Kidney (tissue), 22 donors: Measurements from ENCODE around the gene ITGA2. TPM values are rescaled to one million over a fixed set of nuclear protein-coding genes. Genes with fewer than 3 reads are reported as not detected.

ENCODE experiments used
- DNase-seq, 5 donors: peaks; one replicate each; pipeline ENCODE4 v3.0.0-alpha.2; 2013 to 2020
- FAIRE-seq: peaks from 2 replicates; lab custom pipeline; 2012; peaks lifted over from hg19 to GRCh38; lab: Jason Lieb, UNC
- H3K27ac ChIP-seq, 2 donors: one replicate each; pipeline ENCODE4 v1.7.0; 2013; ENCODE audit warnings: low read depth in 2 of 2, low read length in 2 of 2, inconsistent platforms in 1 of 2
- H3K27me3 ChIP-seq: one replicate; pipeline ENCODE4 v1.7.1; 2013; ENCODE audit warnings: low read length, inconsistent platforms; ENCODE audit not compliant: control insufficient read depth, insufficient read depth
- H3K36me3 ChIP-seq, 3 donors: one replicate each; pipeline versions ENCODE4 v1.7.0 to v1.7.1; 2013; ENCODE audit warnings: low read length in 3 of 3, control low read depth in 1 of 3, inconsistent platforms in 1 of 3; ENCODE audit not compliant: insufficient read depth in 3 of 3, control insufficient read depth in 2 of 3
- H3K4me1 ChIP-seq, 3 donors: one replicate each; pipeline versions ENCODE4 v1.7.0 to v1.7.1; 2013; ENCODE audit warnings: low read length in 3 of 3, inconsistent platforms in 1 of 3, low read depth in 1 of 3; ENCODE audit not compliant: control insufficient read depth in 2 of 3, insufficient read depth in 2 of 3
- H3K4me3 ChIP-seq, 3 donors: one replicate each; pipeline versions ENCODE4 v1.7.0 to v1.8.1; 2013; ENCODE audit warnings: low read length in 3 of 3, control low read depth in 1 of 3, inconsistent platforms in 1 of 3
- H3K9ac ChIP-seq, 3 donors: one replicate each; pipeline versions ENCODE4 v1.7.0 to v1.7.1; 2013; ENCODE audit warnings: low read length in 3 of 3, control low read depth in 1 of 3, inconsistent platforms in 1 of 3
- H3K9me3 ChIP-seq, 3 donors: one replicate each; pipeline versions ENCODE4 v1.7.0 to v1.7.1; 2013; ENCODE audit warnings: low read length in 3 of 3, control low read depth in 1 of 3, inconsistent platforms in 1 of 3; ENCODE audit not compliant: control insufficient read depth in 2 of 3, insufficient read depth in 1 of 3
- intact Hi-C: fragments of 100-400 bp; cut with DNase I; formaldehyde crosslinking; loops from one replicate; pipeline ENCODE4 v1.11.1; 2022
- long read RNA-seq, 10 donors: library from polyadenylated mRNA in 1 of 10; unstranded in 1 of 10; transcript quantifications; one replicate each; pipeline ENCODE4 v2.0.0 and lab custom pipeline, GENCODE V29; 2021 to 2026
- polyA plus RNA-seq: library from polyadenylated mRNA; stranded (reverse); fragments of 350-450 nt; fragmentation: Illumina TruSeq; extraction: RNeasy Lipid Tissue Mini Kit (QIAGEN cat#74804); gene quantifications from one replicate; pipeline ENCODE4 v1.2.3, GENCODE V29; 2014; ENCODE audit warnings: low read depth, low replicate concordance; ENCODE audit not compliant: insufficient read depth
- total RNA-seq: library from RNA; stranded (reverse); fragmentation: NEBNext Ultra II Directional; extraction: Animal tissue kit (Norgen Biotek cat#: 25700); gene quantifications from one replicate; pipeline ENCODE4 v1.2.1, GENCODE V29; 2021
- TF ChIP-seq, protein P1 (sequence below): IDR thresholded peaks from 3 replicates; pipeline ENCODE4 v1.5.1; 2012; ENCODE audit warnings: mild to moderate bottlenecking, moderate library complexity, borderline replicate concordance; ENCODE audit not compliant: insufficient read depth; ENCODE audit errors: extremely low read depth
- donor health status: control.
- donor health status: control.
- donor health status: control.
- donor health status: control.
- donor health status: control.
- donor health status: DM: yes; HTN: yes; CAD: no.
- donor health status: Normal renal cell carcinoma (clear cell type).

Gene ITGA2
- total RNA-seq (44.5 TPM), polyA plus RNA-seq (4.9 TPM)
- long read RNA-seq, donor 1, result 0 reads
- long read RNA-seq, donor 2, full-length matches to known transcripts, result 3 of 3 reads
- long read RNA-seq, donor 2, partial matches to known transcripts, result 0 of 3 reads
- long read RNA-seq, donor 2, other reads (novel, unspliced or antisense), result 0 of 3 reads
- long read RNA-seq, donor 3, result 0 reads
- long read RNA-seq, donor 4, full-length matches to known transcripts, result 2 of 2 reads
- long read RNA-seq, donor 4, partial matches to known transcripts, result 0 of 2 reads
- long read RNA-seq, donor 4, other reads (novel, unspliced or antisense), result 0 of 2 reads
- long read RNA-seq, donor 5, full-length matches to known transcripts, result 1 of 1 reads
- long read RNA-seq, donor 5, partial matches to known transcripts, result 0 of 1 reads
- long read RNA-seq, donor 5, other reads (novel, unspliced or antisense), result 0 of 1 reads
- long read RNA-seq, donor 6, result 0 reads
- long read RNA-seq, donor 7, full-length matches to known transcripts, result 1 of 17 reads
- long read RNA-seq, donor 7, partial matches to known transcripts, result 3 of 17 reads
- long read RNA-seq, donor 7, other reads (novel, unspliced or antisense), result 13 of 17 reads
- long read RNA-seq, donor 8, result 0 reads
- long read RNA-seq, donor 9, result 0 reads
- long read RNA-seq, donor 10, full-length matches to known transcripts, result 2 of 2 reads
- long read RNA-seq, donor 10, partial matches to known transcripts, result 0 of 2 reads
- long read RNA-seq, donor 10, other reads (novel, unspliced or antisense), result 0 of 2 reads

DNA sequence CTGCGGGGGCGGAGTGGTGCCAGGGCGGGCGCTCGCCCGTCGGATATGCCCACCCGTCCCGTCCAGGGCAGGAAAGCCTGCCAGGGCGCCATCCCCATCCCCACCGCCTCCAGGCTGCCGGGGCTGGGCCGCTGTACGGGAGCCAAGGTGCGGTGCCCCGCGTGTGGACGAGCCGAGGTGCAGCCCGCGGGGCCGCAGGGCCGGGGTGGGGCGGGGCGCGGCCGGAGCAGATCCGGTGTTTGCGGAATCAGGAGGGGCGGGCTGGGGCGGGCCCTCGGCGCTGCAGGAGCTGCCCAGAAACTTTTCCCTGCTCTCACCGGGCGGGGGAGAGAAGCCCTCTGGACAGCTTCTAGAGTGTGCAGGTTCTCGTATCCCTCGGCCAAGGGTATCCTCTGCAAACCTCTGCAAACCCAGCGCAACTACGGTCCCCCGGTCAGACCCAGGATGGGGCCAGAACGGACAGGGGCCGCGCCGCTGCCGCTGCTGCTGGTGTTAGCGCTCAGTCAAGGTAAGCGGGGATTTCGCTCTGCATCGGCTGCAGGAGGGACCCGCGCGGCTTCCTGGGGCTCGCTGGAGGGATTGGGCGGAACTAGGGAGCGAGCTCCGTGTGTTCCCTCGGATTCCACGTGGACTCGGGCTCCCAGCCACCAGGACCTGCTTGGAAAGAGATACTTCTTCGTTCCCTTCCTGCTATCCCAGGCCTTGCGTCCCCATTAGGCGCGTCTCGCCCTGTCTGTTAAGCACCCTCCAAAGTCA is at the start of gene ITGA2:
TSS of gene ITGA2 (plus strand) at position 328 of the 756 bp plus-strand sequence. CDS start at position 445, 117 bp downstream.
- H3K4me3 ChIP-seq, result peak within 1 kb of the TSS; percentile 73 to 91 (median 84)
- H3K9me3 ChIP-seq, result no peaks in the 10 kb centered on the region
- H3K27me3 ChIP-seq, result peaks cover 2% of the 10 kb centered on the region
- intact Hi-C loops, result no loop called here
- H3K36me3 ChIP-seq, result no peaks in the 10 kb centered on the region
- H3K27ac ChIP-seq, result peak within 1 kb of the TSS; percentile 43 to 81
- H3K4me1 ChIP-seq, result no peaks in the 10 kb centered on the region
- TF ChIP-seq, protein P1, sequence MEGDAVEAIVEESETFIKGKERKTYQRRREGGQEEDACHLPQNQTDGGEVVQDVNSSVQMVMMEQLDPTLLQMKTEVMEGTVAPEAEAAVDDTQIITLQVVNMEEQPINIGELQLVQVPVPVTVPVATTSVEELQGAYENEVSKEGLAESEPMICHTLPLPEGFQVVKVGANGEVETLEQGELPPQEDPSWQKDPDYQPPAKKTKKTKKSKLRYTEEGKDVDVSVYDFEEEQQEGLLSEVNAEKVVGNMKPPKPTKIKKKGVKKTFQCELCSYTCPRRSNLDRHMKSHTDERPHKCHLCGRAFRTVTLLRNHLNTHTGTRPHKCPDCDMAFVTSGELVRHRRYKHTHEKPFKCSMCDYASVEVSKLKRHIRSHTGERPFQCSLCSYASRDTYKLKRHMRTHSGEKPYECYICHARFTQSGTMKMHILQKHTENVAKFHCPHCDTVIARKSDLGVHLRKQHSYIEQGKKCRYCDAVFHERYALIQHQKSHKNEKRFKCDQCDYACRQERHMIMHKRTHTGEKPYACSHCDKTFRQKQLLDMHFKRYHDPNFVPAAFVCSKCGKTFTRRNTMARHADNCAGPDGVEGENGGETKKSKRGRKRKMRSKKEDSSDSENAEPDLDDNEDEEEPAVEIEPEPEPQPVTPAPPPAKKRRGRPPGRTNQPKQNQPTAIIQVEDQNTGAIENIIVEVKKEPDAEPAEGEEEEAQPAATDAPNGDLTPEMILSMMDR, result no peak
- FAIRE-seq (no peak), DNase-seq (peak; percentile 72 to 88 (median 76))
- H3K9ac ChIP-seq, result peak within 1 kb of the TSS; percentile 66 to 89 (median 67)

DNA sequence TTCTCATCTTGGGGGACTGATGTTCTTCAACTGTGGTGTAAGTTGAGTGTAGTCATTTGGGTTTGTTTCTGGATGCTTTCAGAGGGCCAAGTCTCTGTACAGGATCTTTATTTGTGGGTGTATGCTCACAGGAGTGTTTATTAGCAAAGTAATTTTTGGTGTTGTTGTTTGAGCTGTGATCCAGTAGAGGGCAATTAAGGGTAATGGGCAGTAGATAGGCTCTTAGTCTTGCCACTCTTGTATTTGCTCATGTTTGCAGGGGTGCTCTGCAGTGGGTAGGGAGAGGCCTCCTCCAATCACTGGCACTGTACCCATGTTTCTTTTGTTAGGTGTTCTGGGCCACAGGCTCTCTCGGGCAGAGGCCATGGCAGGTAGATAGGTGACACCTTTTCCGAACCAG is 45.9 kb upstream of the ITGA2 start:
- DNase-seq, result no peak

DNA sequence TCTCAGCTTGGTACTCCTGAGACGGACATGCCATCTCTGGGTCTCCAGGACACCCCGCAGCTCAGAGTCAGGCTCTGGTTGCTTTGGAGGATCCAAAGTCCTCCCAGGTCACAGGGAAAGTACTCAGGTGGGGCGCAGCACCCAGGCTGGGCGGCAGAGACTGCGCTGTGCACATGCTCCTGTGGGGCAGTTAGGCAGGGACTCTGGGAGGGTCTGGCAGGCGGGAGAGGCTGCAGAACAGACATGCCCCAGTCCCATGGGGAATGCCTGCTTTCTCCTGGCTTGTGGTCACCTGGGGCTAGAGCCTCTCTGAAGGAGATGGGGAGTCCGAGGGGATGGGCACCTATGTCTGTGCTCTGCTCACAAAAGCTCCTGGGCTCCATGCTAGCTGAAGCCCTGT is 45.3 kb upstream of the ITGA2 start:
- H3K9ac ChIP-seq, result no peak overlapping the region
- TF ChIP-seq, protein P1, result no peak
- H3K27me3 ChIP-seq, result no peaks in the 10 kb centered on the region
- H3K27ac ChIP-seq, result no peak overlapping the region
- H3K4me1 ChIP-seq, result peaks cover 6 to 15% (median 7%) of the 10 kb centered on the region in 3 donors
- peaks cover 0 to 7% (median 3%) of the 10 kb centered on the region in 3 donors for H3K36me3 ChIP-seq
- intact Hi-C loops, result no loop called here
- H3K4me3 ChIP-seq, result no peak overlapping the region
- peak in 1 of 5 donors; percentile 41 for DNase-seq
- no peaks in the 10 kb centered on the region for H3K9me3 ChIP-seq
- FAIRE-seq, result no peak

More for the DNA sequence above, 45.9 kb upstream of the ITGA2 start:
- TF ChIP-seq, protein P1, result no peak
- no peak overlapping the region for H3K9ac ChIP-seq
- no peaks in the 10 kb centered on the region for H3K27me3 ChIP-seq
- H3K4me3 ChIP-seq, result no peak overlapping the region
- intact Hi-C loops, result no loop called here
- peaks cover 1 to 13% (median 6%) of the 10 kb centered on the region in 3 donors for H3K4me1 ChIP-seq
- no peaks in the 10 kb centered on the region for H3K9me3 ChIP-seq
- no peak for FAIRE-seq
- no peak overlapping the region for H3K27ac ChIP-seq
- H3K36me3 ChIP-seq, result peaks cover 0 to 7% (median 3%) of the 10 kb centered on the region in 3 donors
